ES-I3 (cell line): ENCODE measurements around the gene ADPRS.

Source experiments
- H3K36me3 ChIP-seq: 2 replicates; pipeline ENCODE4 v1.6.1; 2013; ENCODE audit warnings: mild to moderate bottlenecking, low read length, control low read depth, moderate library complexity; ENCODE audit not compliant: insufficient read depth
- H3K4me1 ChIP-seq: 2 replicates; pipeline ENCODE4 v1.6.1; 2013; ENCODE audit warnings: mild to moderate bottlenecking, control low read depth, low read length; ENCODE audit not compliant: insufficient read depth
- H3K9ac ChIP-seq: 2 replicates; pipeline ENCODE4 v1.6.1; 2013; ENCODE audit warnings: low read depth, mild to moderate bottlenecking, low read length, moderate library complexity
- H3K9me3 ChIP-seq: 2 replicates; pipeline ENCODE4 v1.6.1; 2013; ENCODE audit warnings: mild to moderate bottlenecking, low read length, moderate library complexity; ENCODE audit not compliant: control insufficient read depth, insufficient read depth

The ADPRS gene

DNA sequence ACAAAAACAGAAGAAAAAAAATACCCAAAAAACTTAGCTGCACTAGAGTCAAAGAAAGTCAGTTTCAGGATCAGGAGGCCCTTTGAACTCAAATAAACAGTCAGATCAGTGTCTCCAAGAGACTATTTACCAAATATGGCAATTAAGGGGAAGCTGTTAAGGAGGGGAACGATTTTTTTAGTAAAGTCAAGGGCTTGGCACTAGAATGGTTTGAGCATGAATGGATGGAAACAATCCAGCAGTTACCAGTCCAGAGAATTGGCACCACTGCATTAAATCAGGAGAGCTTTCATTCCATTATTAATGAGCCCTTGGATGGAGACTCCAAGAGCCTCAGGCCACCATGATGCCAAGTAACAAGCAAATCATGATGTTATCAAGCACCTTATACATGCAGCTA lies 53.4 kb downstream of the ADPRS start:
- H3K4me1 ChIP-seq = no peaks in the 10 kb centered on the region
- H3K9ac ChIP-seq = no peak overlapping the region
- no peaks in the 10 kb centered on the region for H3K9me3 ChIP-seq
- no peaks in the 10 kb centered on the region; the same call in 1 of the 2 replicates for H3K36me3 ChIP-seq

DNA sequence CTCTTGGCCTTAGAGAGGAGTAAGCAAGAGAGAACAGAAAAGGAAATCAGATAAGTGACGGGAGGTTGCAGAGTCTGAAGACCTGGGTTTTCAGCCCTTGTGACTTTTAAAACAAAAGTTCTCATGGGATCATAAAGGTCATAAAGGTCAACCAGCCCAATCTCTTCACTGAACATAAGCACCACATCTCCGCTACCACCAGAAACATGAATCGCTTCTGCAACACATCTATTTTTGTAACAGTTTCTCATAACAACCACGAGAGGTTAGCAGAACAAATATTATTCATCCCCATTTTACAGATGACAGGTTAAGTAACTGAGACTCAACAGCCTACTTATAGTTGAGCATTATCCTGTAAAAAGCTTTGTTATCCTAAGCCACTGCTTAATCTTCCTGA lies 54.7 kb downstream of the ADPRS start:
- Histone ChIP-seq H3K9ac (no peak overlapping the region), H3K36me3 (no peaks in the 10 kb centered on the region; the same call in 1 of the 2 replicates), H3K4me1 (no peaks in the 10 kb centered on the region; the same call in 1 of the 2 replicates), H3K9me3 (no peaks in the 10 kb centered on the region)
